ENCODE results near the gene KCNJ16. TPM values are rescaled to one million over a fixed set of nuclear protein-coding genes. Genes with fewer than 3 reads are reported as not detected.

The KCNJ16 gene
- total and polyA plus RNA-seq, 2 of the 13 experiments (the other 11 are each of a cell fraction or from before 2014, with no cell fraction given), result not detected

DNA sequence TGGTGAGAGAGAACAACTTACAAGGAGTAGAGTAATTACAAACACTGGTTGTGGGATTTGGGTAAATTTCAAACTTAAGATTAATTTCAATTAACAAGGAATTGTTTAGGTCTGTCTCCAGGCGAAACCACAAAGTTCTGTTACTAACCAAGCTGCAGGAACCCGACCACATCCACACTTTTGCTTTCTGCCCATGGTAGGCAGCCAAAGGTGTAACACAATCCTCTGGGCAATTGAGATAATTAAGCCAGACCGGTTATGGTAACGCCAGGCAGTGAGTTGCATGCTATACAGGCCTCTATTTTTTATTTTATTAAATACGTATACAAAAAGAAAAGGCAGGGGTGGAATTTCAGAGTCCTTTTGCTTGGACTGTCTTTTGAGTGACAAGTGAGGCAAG lies 106.4 kb downstream of the KCNJ16 start (continued):
- TF ChIP-seq ZNF549 (CRISPR knock-in tag; IDR thresholded peaks at IDR 0.05) (no peak), SMAD1 (CRISPR knock-in tag; IDR thresholded peaks at IDR 0.05; ENCODE audit: borderline replicate concordance, low read depth) (no peak), ZNF883 (CRISPR knock-in tag; IDR thresholded peaks at IDR 0.05; ENCODE audit: not compliant biosample characterization) (no peak), RBM39 (IDR thresholded peaks at IDR 0.05; ENCODE audit: low read depth, low read length, poor library complexity, severe bottlenecking) (no peak), RFX5 (IDR thresholded peaks at IDR 0.05; ENCODE audit: low read depth, low read length) (no peak)
- TF ChIP-seq, protein P1, sequence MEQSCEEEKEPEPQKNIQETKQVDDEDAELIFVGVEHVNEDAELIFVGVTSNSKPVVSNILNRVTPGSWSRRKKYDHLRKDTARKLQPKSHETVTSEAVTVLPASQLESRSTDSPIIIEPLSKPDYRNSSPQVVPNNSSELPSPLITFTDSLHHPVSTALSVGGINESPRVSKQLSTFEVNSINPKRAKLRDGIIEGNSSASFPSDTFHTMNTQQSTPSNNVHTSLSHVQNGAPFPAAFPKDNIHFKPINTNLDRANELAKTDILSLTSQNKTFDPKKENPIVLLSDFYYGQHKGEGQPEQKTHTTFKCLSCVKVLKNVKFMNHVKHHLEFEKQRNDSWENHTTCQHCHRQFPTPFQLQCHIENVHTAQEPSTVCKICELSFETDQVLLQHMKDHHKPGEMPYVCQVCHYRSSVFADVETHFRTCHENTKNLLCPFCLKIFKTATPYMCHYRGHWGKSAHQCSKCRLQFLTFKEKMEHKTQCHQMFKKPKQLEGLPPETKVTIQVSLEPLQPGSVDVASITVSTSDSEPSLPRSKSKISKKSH (CRISPR knock-in tag; IDR thresholded peaks at IDR 0.05; ENCODE audit: borderline replicate concordance), result no peak

DNA sequence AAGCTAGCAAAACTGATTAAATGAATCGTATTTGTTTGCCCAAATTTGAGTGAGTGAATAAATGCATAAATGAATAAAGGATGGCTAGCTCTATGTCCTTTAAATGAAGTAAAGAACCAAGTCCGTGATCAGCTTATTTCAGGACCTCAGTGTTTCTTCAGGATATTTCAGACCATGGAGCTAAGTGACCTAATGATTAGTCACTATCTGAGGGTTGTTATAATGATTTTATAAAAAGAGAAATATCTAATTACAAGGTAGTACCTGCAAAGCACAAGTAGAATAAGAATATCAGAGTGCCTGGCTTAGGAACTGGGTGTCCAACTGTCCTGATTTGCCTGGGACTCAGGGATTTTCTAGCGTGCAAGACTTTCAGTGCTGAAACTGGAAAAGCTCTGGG lies 106.8 kb downstream of the KCNJ16 start:
- POLR2A ChIA-PET, result interaction anchor here (0.5 kb wide), 1 partner anchor 9 kb away, joined by 3 read pairs; no protein-coding TSS in a partner anchor

More for the DNA sequence above, 106.8 kb downstream of the KCNJ16 start:
- TF ChIP-seq MIXL1 (CRISPR knock-in tag; IDR thresholded peaks at IDR 0.05), result no peak
- no peak for TF ChIP-seq SAP130 (CRISPR knock-in tag; IDR thresholded peaks at IDR 0.05; ENCODE audit: low read depth)
- no peak for TF ChIP-seq HNRNPH1 (optimal IDR thresholded peaks at IDR 0.05; ENCODE audit: low read depth, low read length)
- TF ChIP-seq ZNF576 (CRISPR knock-in tag; IDR thresholded peaks at IDR 0.05), result no peak
- TF ChIP-seq, protein P2, sequence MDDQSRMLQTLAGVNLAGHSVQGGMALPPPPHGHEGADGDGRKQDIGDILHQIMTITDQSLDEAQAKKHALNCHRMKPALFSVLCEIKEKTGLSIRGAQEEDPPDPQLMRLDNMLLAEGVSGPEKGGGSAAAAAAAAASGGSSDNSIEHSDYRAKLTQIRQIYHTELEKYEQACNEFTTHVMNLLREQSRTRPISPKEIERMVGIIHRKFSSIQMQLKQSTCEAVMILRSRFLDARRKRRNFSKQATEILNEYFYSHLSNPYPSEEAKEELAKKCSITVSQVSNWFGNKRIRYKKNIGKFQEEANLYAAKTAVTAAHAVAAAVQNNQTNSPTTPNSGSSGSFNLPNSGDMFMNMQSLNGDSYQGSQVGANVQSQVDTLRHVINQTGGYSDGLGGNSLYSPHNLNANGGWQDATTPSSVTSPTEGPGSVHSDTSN (CRISPR knock-in tag; IDR thresholded peaks at IDR 0.05; ENCODE audit: borderline replicate concordance), result no peak
- TF ChIP-seq KLF13 (CRISPR knock-in tag; IDR thresholded peaks at IDR 0.05), result no peak
- no peak for TF ChIP-seq ZNF225 (CRISPR knock-in tag; IDR thresholded peaks at IDR 0.05)
- TF ChIP-seq, protein P3, sequence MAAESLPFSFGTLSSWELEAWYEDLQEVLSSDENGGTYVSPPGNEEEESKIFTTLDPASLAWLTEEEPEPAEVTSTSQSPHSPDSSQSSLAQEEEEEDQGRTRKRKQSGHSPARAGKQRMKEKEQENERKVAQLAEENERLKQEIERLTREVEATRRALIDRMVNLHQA (CRISPR knock-in tag; IDR thresholded peaks at IDR 0.05), result no peak
- TF ChIP-seq, protein P4, sequence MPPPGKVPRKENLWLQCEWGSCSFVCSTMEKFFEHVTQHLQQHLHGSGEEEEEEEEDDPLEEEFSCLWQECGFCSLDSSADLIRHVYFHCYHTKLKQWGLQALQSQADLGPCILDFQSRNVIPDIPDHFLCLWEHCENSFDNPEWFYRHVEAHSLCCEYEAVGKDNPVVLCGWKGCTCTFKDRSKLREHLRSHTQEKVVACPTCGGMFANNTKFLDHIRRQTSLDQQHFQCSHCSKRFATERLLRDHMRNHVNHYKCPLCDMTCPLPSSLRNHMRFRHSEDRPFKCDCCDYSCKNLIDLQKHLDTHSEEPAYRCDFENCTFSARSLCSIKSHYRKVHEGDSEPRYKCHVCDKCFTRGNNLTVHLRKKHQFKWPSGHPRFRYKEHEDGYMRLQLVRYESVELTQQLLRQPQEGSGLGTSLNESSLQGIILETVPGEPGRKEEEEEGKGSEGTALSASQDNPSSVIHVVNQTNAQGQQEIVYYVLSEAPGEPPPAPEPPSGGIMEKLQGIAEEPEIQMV (CRISPR knock-in tag; IDR thresholded peaks at IDR 0.05; ENCODE audit: low read depth), result no peak
- no peak for TF ChIP-seq ZNF776 (CRISPR knock-in tag; IDR thresholded peaks at IDR 0.05)
- TF ChIP-seq KAT8 (CRISPR knock-in tag; IDR thresholded peaks at IDR 0.05), result no peak
- TF ChIP-seq ZSCAN25 (CRISPR knock-in tag; IDR thresholded peaks at IDR 0.05), result no peak
- in situ Hi-C loops (cut with HindIII; ENCODE audit: extremely low pct_ligation_motif_present, low pct_unique_long_range_greater_than_20kb), result no loop called here
- Histone ChIP-seq H3K27ac (ENCODE audit: extremely low read length, insufficient read depth, low read length) (no peak overlapping the region), H2AFZ (ENCODE audit: low read length) (no peak overlapping the region), H3K4me1 (ENCODE audit: insufficient read depth, low read length) (no peaks in the 10 kb centered on the region), H4K20me1 (ENCODE audit: insufficient read depth, low read length) (no peaks in the 10 kb centered on the region), H3K27me3 (ENCODE audit: control insufficient read depth in 1 of 2, insufficient read depth in 2 of 2, low read length in 2 of 2) (no peaks in the 10 kb centered on the region), H3K4me2 (ENCODE audit: low read depth, low read length) (no peak overlapping the region), H3K4me3 (replicated peaks in 1 of 3; ENCODE audit: insufficient read depth in 1 of 3, low read depth in 2 of 3, low read length in 3 of 3) (no peak overlapping the region), H3K79me2 (ENCODE audit: insufficient read depth, low read length) (no peaks in the 10 kb centered on the region), H3K9ac (ENCODE audit: insufficient read depth, low read depth, low read length) (no peak overlapping the region), H3K36me3 (replicated peaks in 1 of 2; ENCODE audit: control insufficient read depth in 1 of 2, insufficient read depth in 2 of 2, low read length in 2 of 2) (no peaks in the 10 kb centered on the region), H3K9me3 (ENCODE audit: low read length) (no peaks in the 10 kb centered on the region)
- CTCF ChIA-PET (ENCODE audit: low intra/inter-chr PET ratio, low total read pairs), result no interaction called here
- BruUV-seq (replicated peaks), result no TSS peak
- intact Hi-C loops (cut with micrococcal nuclease; ENCODE audit: unreplicated experiment), result no loop called here
- FAIRE-seq (no peak), ATAC-seq (no peak), DNase-seq (ENCODE audit: low spot score) (no peak)
- WGBS (ENCODE audit: low lambda C conversion rate), result 29% methylated on average over 3 of the region's 3 CpGs

Data from HepG2 (cell line).